ENCODE results near the gene SP140L. TPM values are rescaled to one million over a fixed set of nuclear protein-coding genes. Genes with fewer than 3 reads are reported as not detected.

Gene SP140L
- total RNA-seq, 1 experiment from 2014 or later: 3.7 TPM

DNA sequence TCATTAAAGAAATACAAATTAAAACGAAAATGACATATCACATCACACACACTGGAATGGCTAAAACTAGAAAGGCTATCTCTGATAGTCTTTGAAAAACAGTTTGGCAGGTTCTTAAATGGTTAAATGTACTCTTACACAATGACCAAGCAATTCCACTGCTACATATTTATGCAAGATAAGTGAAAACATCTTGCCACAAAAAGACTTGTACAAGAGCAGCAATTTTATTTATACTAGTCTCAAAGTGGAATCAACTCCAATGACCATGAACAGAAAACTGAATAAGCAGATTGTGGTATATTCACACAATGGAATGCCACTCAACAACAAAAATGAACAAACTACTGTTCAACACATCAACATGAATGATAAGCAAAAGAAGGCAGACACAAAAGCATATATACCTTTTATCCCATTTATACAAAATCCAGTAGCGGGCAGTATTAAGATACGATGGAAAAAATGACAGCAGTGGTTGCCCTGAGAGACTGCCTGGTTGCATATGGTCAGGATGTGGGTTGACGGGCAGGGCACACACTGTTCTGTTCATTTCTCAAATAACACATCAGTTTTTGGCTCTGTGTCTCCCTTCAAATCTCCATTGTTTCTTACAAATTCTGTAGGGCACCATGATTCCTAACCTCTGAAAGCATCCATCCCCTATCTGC, 114.4 kb downstream of the SP140L start:
- H3K4me3 ChIP-seq: no peak overlapping the region
- no peak for DNase-seq
- H3K9me3 ChIP-seq (replicated peaks): no peaks in the 10 kb centered on the region
- no peak overlapping the region for H3K27ac ChIP-seq
- no peaks in the 10 kb centered on the region for H3K27me3 ChIP-seq
- no peaks in the 10 kb centered on the region for H3K36me3 ChIP-seq
- H3K4me1 ChIP-seq: no peaks in the 10 kb centered on the region

DNA sequence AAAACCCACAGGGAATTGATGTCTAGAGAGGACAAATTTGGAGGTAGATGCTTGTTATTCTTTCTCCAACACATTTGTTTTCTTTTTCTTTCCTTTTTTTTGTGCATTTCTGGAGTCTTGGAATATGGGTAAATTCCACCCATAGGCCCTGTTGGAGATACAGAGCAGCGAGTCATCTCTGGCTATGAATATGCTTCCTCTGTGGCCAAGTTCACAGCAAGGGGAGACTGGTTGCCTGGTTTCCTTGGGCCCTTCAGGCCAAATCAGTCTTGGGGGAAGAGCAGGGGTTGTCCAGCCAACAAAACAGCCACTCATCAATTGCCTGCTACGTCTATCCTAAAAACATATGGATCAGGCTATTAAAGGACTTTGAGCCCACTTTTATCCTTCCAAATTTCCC, 116.5 kb downstream of the SP140L start:
- Histone ChIP-seq H3K36me3 (no peaks in the 10 kb centered on the region), H3K4me3 (no peak overlapping the region), H3K27ac (no peak overlapping the region), H3K9me3 (replicated peaks) (no peaks in the 10 kb centered on the region), H3K4me1 (no peaks in the 10 kb centered on the region), H3K27me3 (no peaks in the 10 kb centered on the region)
- no peak for DNase-seq

DNA sequence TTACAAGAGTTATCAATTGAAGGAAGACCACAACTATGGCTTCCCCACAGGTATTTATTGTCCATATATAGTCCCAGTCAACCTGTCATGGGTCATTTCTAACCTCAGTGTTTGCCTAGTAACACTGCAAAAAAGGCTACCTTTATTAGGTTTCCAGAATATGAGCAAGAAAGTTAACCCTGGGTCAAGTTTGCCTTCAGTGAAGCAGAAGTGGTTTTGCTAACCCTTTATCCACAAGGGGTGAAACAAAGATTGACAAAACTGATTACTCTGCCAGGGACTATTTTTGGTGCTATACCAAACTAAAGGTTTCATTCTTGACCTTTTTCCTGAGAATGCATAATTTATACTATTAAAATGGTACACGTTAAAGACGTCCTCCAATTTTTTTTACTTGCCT, 117.8 kb downstream of the SP140L start:
- H3K9me3 ChIP-seq (replicated peaks): no peaks in the 10 kb centered on the region
- H3K4me3 ChIP-seq: no peak overlapping the region
- no peak overlapping the region for H3K27ac ChIP-seq
- no peaks in the 10 kb centered on the region for H3K36me3 ChIP-seq
- no peak for DNase-seq
- H3K27me3 ChIP-seq: no peaks in the 10 kb centered on the region
- H3K4me1 ChIP-seq: no peaks in the 10 kb centered on the region

DNA sequence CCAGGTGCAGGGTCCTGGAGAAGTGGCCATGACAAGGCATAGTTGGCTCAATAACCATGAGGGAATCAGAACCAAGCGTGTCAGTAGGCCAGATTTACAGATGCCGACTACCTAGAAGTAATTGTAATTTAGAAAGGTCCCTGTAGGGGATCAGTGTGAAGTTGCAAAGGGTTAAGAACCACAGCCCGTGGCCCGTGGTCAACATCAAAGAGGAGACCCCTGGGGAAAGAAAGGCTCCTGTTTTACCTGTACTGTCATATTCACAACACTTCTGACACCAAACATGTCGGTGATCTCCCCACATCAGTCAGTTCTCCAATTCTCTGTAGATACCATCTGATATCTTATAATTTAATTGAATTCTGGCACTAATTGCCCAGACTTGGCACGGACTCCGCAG, 120.0 kb downstream of the SP140L start:
- no peaks in the 10 kb centered on the region for H3K36me3 ChIP-seq

DNA sequence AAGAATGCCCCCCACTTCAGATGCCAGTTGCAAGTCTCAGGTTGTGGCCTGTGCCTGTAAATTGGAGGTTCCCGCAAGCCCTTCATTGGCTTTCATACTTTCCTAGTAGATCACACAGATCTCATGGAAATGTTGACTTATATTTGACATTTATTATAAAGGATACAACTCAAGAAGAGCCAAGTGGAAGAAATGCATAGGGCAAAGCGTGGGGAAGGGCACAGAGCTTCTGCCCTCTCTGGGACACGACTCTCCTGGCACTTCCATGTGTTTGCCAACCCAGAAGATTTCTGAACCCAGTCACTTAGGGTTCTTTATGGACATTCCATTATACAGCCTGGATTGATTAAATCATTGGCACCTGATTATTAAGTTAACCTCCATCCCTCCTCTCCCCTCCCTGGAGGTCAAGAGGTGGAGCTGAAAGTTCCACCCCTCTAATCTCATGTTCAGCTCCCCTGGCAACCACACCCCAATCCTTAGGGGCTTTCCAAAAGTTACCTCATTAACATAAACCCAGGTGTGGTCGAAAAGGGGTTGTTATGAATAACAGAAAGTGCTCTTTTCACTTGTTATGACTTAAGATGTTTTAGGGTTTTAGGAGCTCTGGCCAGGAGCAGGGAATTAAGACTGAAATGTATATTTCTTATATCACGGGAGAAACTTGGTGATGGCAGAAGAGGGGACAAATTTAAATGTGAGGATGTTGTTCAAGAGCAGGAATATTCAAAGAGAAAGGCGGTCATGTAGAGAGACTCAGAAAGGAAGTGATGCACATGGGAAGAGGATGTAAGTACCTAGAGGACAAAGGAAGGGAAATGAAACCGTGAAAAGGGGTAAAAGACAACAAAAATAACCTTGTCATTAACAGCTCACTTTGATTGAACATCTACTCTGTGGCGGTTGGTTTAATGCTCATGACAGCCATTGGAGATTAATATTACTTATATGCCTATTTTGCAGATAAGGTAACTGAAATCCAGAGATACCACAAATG, 120.8 kb downstream of the SP140L start:
- no peak for DNase-seq
- H3K4me3 ChIP-seq: no peak overlapping the region
- H3K27ac ChIP-seq: no peak overlapping the region
- no peaks in the 10 kb centered on the region for H3K4me1 ChIP-seq
- no peaks in the 10 kb centered on the region for H3K9me3 ChIP-seq (replicated peaks)
- H3K36me3 ChIP-seq: no peaks in the 10 kb centered on the region
- H3K27me3 ChIP-seq: no peaks in the 10 kb centered on the region

More for the DNA sequence above, 120.0 kb downstream of the SP140L start:
- no peaks in the 10 kb centered on the region for H3K9me3 ChIP-seq (replicated peaks)
- DNase-seq: no peak
- H3K27ac ChIP-seq: no peak overlapping the region
- H3K27me3 ChIP-seq: no peaks in the 10 kb centered on the region
- H3K4me1 ChIP-seq: no peaks in the 10 kb centered on the region
- no peak overlapping the region for H3K4me3 ChIP-seq

DNA sequence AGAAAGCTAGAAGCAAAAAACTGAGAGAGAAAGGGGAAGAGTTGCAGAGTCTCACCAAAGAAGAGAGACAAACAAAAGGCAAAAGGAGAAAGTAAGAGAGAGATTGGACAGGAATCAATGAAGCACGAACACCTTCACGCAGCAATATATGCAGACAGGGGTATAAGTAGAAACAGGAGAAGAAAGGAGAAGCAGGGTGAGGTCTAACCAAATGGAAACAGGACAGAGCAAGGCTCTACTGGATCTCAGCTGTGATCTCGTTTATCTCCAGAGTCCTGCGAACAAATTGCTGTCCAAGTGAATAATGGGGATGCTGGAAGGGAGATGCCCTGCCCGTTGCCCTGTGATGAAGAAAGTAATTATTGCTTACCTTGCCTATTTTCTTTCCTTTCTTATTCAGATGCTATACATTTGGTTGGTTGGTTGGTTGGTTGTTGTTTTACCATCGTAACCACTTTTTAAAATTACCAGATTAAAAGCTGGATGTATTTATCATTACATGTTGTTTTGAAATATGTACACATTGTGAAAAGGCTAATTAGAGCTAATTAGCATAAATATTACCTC, 123.0 kb downstream of the SP140L start:
- Histone ChIP-seq H3K4me3 (no peak overlapping the region), H3K36me3 (no peaks in the 10 kb centered on the region)

DNA sequence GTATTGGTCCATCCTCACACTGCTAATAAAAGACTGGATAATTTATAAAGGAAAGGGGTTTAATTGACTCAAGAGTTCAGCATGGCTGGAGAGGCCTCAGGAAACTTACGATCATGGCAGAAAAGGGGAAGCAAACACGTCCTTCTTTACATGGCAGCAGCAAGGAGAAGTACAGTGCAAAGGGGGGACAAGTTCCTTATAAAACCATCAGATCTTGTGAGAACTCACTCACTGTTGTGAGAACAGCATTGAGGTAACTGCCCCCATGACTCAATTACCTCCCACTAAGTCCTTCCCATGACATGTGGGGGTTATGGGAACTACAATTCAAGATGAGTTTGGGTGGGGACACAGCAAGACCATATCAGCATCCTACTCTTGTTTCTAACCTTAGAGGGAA, 126.0 kb downstream of the SP140L start:
- Histone ChIP-seq H3K27ac (no peak overlapping the region), H3K4me3 (no peak overlapping the region), H3K27me3 (no peaks in the 10 kb centered on the region), H3K36me3 (no peaks in the 10 kb centered on the region), H3K4me1 (no peaks in the 10 kb centered on the region), H3K9me3 (replicated peaks) (no peaks in the 10 kb centered on the region)
- no peak for DNase-seq

More for the DNA sequence above, 123.0 kb downstream of the SP140L start:
- no peak overlapping the region for H3K27ac ChIP-seq
- DNase-seq: no peak
- H3K9me3 ChIP-seq (replicated peaks): no peaks in the 10 kb centered on the region
- H3K4me1 ChIP-seq: no peaks in the 10 kb centered on the region
- no peaks in the 10 kb centered on the region for H3K27me3 ChIP-seq

Other genes with a start within 250 kb of the SP140L start
- 2.8 and 3.0 TPM in 2 replicates for gene SP110, start 107.2 kb upstream of the SP140L start, total RNA-seq (2014; rRNA removed; shearing (Covaris generic))
- 0.12 and 0.25 TPM in 2 replicates for gene SP140, start 101.5 kb upstream of the SP140L start, total RNA-seq (2014; rRNA removed; shearing (Covaris generic))
- gene SP100, start 89.0 kb downstream of the SP140L start, total RNA-seq (2014; rRNA removed; shearing (Covaris generic)): 5.5 and 6.2 TPM in 2 replicates

Data from SJCRH30 (cell line).